GM19099 (cell line): ENCODE measurements around the gene C3orf22.

ENCODE experiments used
- POLR2A ChIP-seq: IDR thresholded peaks from 3 replicates; pipeline ENCODE4 v1.6.1; 2011; ENCODE audit warnings: low read depth; ENCODE audit not compliant: insufficient read length; ENCODE audit errors: extremely low read depth

The C3orf22 gene

DNA sequence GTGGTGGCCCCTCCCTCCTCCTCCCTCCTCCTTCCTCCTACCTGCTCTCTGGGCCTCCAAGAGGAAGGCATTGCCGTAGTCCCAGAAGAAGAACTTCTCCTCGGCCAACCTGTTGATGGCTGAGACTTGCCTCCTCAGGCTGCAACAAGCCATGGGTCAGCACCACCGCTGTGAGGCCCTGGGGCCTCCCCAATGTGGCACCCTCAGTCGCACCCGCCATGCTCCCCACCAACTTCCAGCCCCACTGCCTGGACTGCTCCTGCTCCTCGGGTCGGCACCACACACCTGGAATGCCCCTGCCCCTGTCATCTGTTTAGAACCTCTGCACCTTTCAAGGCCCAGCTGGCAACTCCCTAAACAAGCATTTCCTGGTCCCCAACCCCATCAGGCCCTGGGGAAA lies 58.7 kb downstream of the C3orf22 start:
- no peak for TF ChIP-seq POLR2A
